Colonic mucosa (tissue), 4 donors: ENCODE results near the gene UNC5B. TPM values are rescaled to one million over a fixed set of nuclear protein-coding genes. Genes with fewer than 3 reads are reported as not detected.

ENCODE experiments used
- DNase-seq: peaks from one replicate; pipeline ENCODE4 v3.0.0-alpha.2; 2020
- H3K27ac ChIP-seq: fragments of 200-600 bp; one replicate; pipeline ENCODE4 v1.8.0; 2021
- H3K27me3 ChIP-seq: fragments of 200-600 bp; one replicate; pipeline ENCODE4 v1.8.0; 2021
- H3K36me3 ChIP-seq: fragments of 200-600 bp; one replicate; pipeline ENCODE4 v1.8.0; 2021
- H3K4me1 ChIP-seq: fragments of 200-600 bp; one replicate; pipeline ENCODE4 v1.8.0; 2021; ENCODE audit warnings: mild to moderate bottlenecking
- H3K4me3 ChIP-seq: fragments of 200-600 bp; one replicate; pipeline ENCODE4 v1.8.0; 2021
- H3K9ac ChIP-seq, 2 donors: one replicate each; pipeline ENCODE4 v1.7.0; 2013; ENCODE audit warnings: control low read depth in 2 of 2, low read depth in 2 of 2, low read length in 2 of 2
- H3K9me3 ChIP-seq: fragments of 200-600 bp; one replicate; pipeline ENCODE4 v1.8.0; 2021
- CTCF ChIP-seq: fragments of 200-600 bp; IDR thresholded peaks from one replicate; pipeline ENCODE4 v1.8.0; 2022; ENCODE audit warnings: antibody characterized with exemption, mild to moderate bottlenecking
- intact Hi-C: fragments of 100-400 bp; cut with DNase I; formaldehyde crosslinking; loops from one replicate; pipeline ENCODE4 v1.14.1; 2022
- total RNA-seq, 2 donors: library from RNA; stranded (reverse); fragmentation: NEBNext Ultra II Directional in 1 of 2; extraction: Animal tissue kit (Norgen Biotek cat#: 25700) in 1 of 2; gene quantifications; one replicate each; pipeline ENCODE4 v1.2.1, GENCODE V29; 2021
- donor health status: healthy.
- donor health status: DM: no; HTN: no; CAD: no.
- donor health status: DM: no; HTN: no; CAD: no.

UNC5B gene
- total RNA-seq, 2 donors from 2014 or later = 18.4 to 18.5 TPM

GRCh38 chr10:71243756-71244395 is 31.5 kb downstream of the UNC5B start:
- Histone ChIP-seq H3K4me1 (peaks cover 37% of the 10 kb centered on the region), H3K4me3 (no peak overlapping the region), H3K27me3 (no peaks in the 10 kb centered on the region), H3K9me3 (no peaks in the 10 kb centered on the region), H3K27ac (peak overlapping the region; percentile 84), H3K36me3 (no peaks in the 10 kb centered on the region), H3K9ac (peak overlapping the region in 1 of 2 donors; percentile 74)
- peak; percentile 62 for DNase-seq
- intact Hi-C loops = no loop called here
- no peak for TF ChIP-seq CTCF

GRCh38 chr10:71244431-71245419 is 32.4 kb downstream of the UNC5B start:
- no peak overlapping the region for H3K4me3 ChIP-seq

GRCh38 chr10:71245420-71246325 is 33.3 kb downstream of the UNC5B start:
- Histone ChIP-seq H3K4me1 (peaks cover 37% of the 10 kb centered on the region), H3K9ac (peak overlapping the region; percentile 37 to 86)

More at GRCh38 chr10:71244431-71245419, 32.4 kb downstream of the UNC5B start:
- DNase-seq = no peak
- Histone ChIP-seq H3K36me3 (no peaks in the 10 kb centered on the region), H3K27ac (peak overlapping the region; percentile 84), H3K27me3 (no peaks in the 10 kb centered on the region), H3K4me1 (peaks cover 37% of the 10 kb centered on the region), H3K9ac (peak overlapping the region in 1 of 2 donors; percentile 86), H3K9me3 (no peaks in the 10 kb centered on the region)
- no peak for TF ChIP-seq CTCF
- intact Hi-C loops = no loop called here

GRCh38 chr10:71246591-71247413 is 34.4 kb downstream of the UNC5B start:
- H3K4me1 ChIP-seq = peaks cover 37% of the 10 kb centered on the region

More at GRCh38 chr10:71245420-71246325, 33.3 kb downstream of the UNC5B start:
- no peaks in the 10 kb centered on the region for H3K9me3 ChIP-seq
- DNase-seq = no peak
- H3K36me3 ChIP-seq = no peaks in the 10 kb centered on the region
- H3K4me3 ChIP-seq = no peak overlapping the region
- H3K27ac ChIP-seq = peak overlapping the region; percentile 84
- TF ChIP-seq CTCF = no peak
- no peaks in the 10 kb centered on the region for H3K27me3 ChIP-seq
- intact Hi-C loops = no loop called here

More at GRCh38 chr10:71246591-71247413, 34.4 kb downstream of the UNC5B start:
- H3K9me3 ChIP-seq = no peaks in the 10 kb centered on the region
- peak overlapping the region; percentile 84 for H3K27ac ChIP-seq
- intact Hi-C loops = no loop called here
- peak overlapping the region; percentile 57 to 86 for H3K9ac ChIP-seq
- no peaks in the 10 kb centered on the region for H3K36me3 ChIP-seq
- no peak overlapping the region for H3K4me3 ChIP-seq
- DNase-seq = peak; percentile 92
- no peak for TF ChIP-seq CTCF
- H3K27me3 ChIP-seq = no peaks in the 10 kb centered on the region
